HepG2 (cell line): ENCODE results near the gene CAPN10.

Source experiments
- ESRRA ChIP-seq: sonication (generic); formaldehyde crosslinking; IDR thresholded peaks from 2 replicates; pipeline ENCODE4 v1.5.1; 2020; ENCODE audit warnings: mild to moderate bottlenecking, low read depth, missing genetic modification reagents
- KAT7 ChIP-seq: IDR thresholded peaks from 2 replicates; pipeline ENCODE4 v1.6.1; 2018; ENCODE audit warnings: borderline replicate concordance, missing compliant biosample characterization
- POLR2AphosphoS5 ChIP-seq: IDR thresholded peaks from 2 replicates; pipeline ENCODE4 v1.6.1; 2012; ENCODE audit warnings: low read depth, low read length
- RBFOX2 ChIP-seq: fragments of 200-400 bp; formaldehyde crosslinking; IDR thresholded peaks from 2 replicates; pipeline ENCODE4 v1.6.1; 2017; ENCODE audit warnings: low read depth, mild to moderate bottlenecking, low read length
- ZNF713 ChIP-seq: sonication (generic); formaldehyde crosslinking; IDR thresholded peaks from 2 replicates; pipeline ENCODE4 v1.4.0; 2020; ENCODE audit warnings: mild to moderate bottlenecking, missing genetic modification reagents
- ZNF777 ChIP-seq: sonication (generic); formaldehyde crosslinking; IDR thresholded peaks from 2 replicates; pipeline ENCODE4 v1.4.0; 2020; ENCODE audit warnings: missing genetic modification reagents
- TF ChIP-seq, protein P1 (sequence below), 2 experiments: IDR thresholded peaks; 2 replicates each; pipeline ENCODE4 v1.6.1; 2011 to 2012; ENCODE audit warnings: low read length in 2 of 2, borderline replicate concordance in 1 of 2, low read depth in 1 of 2, mild to moderate bottlenecking in 1 of 2, moderate library complexity in 1 of 2

DNA sequence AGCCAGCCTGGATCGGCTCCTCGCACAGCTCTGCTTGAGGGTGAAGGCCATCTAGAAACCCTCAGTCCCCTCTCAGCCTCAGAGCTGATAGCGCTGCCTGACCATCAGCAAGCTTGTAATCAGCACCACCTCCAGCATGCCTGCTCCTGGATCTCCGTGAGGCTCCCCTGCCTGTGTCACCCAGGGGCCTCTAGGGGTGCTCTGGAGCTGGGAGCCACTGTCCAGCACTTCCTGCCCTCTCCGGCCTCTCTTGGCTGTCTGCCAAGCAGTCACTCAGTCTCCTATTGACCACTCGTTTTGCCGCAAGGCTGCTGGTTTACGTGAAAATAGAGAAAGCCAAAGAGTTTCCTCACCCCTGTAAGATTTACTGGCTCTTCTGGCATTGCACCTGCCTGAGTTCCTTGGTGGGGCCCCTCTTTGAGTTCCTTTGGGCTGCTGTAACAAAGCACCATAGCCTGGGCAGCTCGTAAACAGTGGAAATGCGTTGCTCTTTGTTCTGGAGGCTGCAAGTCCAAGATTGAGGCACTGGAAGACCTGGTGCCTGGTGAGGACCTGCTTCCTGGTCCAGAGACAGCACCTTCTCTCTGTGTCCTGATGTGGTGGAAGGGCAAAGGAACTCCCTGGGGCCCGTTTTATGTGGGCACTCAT, 17.9 kb downstream of the CAPN10 start:
- no peak for TF ChIP-seq ZNF777
- TF ChIP-seq RBFOX2: no peak
- TF ChIP-seq POLR2AphosphoS5: peak; percentile 90
- no peak for TF ChIP-seq ZNF713 (CRISPR knock-in tag)
- TF ChIP-seq, protein P1, sequence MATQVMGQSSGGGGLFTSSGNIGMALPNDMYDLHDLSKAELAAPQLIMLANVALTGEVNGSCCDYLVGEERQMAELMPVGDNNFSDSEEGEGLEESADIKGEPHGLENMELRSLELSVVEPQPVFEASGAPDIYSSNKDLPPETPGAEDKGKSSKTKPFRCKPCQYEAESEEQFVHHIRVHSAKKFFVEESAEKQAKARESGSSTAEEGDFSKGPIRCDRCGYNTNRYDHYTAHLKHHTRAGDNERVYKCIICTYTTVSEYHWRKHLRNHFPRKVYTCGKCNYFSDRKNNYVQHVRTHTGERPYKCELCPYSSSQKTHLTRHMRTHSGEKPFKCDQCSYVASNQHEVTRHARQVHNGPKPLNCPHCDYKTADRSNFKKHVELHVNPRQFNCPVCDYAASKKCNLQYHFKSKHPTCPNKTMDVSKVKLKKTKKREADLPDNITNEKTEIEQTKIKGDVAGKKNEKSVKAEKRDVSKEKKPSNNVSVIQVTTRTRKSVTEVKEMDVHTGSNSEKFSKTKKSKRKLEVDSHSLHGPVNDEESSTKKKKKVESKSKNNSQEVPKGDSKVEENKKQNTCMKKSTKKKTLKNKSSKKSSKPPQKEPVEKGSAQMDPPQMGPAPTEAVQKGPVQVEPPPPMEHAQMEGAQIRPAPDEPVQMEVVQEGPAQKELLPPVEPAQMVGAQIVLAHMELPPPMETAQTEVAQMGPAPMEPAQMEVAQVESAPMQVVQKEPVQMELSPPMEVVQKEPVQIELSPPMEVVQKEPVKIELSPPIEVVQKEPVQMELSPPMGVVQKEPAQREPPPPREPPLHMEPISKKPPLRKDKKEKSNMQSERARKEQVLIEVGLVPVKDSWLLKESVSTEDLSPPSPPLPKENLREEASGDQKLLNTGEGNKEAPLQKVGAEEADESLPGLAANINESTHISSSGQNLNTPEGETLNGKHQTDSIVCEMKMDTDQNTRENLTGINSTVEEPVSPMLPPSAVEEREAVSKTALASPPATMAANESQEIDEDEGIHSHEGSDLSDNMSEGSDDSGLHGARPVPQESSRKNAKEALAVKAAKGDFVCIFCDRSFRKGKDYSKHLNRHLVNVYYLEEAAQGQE (IDR thresholded peaks at IDR 0.05; ENCODE audit: borderline replicate concordance in 1 of 2, low read depth in 1 of 2, low read length in 2 of 2): peak in 1 of 2 experiments; percentile 89; a peak in 2 of 4 replicates
- peak; percentile 80 for TF ChIP-seq KAT7
- no peak; the same call in 1 of the 2 replicates for TF ChIP-seq ESRRA (CRISPR knock-in tag)
